ENCODE data around the gene C19orf25.

GRCh38 chr19:1474011-1474764 is 4.8 kb downstream of the C19orf25 start:
- TF ChIP-seq, protein P1, sequence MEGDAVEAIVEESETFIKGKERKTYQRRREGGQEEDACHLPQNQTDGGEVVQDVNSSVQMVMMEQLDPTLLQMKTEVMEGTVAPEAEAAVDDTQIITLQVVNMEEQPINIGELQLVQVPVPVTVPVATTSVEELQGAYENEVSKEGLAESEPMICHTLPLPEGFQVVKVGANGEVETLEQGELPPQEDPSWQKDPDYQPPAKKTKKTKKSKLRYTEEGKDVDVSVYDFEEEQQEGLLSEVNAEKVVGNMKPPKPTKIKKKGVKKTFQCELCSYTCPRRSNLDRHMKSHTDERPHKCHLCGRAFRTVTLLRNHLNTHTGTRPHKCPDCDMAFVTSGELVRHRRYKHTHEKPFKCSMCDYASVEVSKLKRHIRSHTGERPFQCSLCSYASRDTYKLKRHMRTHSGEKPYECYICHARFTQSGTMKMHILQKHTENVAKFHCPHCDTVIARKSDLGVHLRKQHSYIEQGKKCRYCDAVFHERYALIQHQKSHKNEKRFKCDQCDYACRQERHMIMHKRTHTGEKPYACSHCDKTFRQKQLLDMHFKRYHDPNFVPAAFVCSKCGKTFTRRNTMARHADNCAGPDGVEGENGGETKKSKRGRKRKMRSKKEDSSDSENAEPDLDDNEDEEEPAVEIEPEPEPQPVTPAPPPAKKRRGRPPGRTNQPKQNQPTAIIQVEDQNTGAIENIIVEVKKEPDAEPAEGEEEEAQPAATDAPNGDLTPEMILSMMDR (conservative IDR thresholded peaks at IDR 0.05 in 1 of 2, IDR thresholded peaks at IDR 0.05 in 1 of 2; ENCODE audit: low read depth in 1 of 2, low read length in 2 of 2) = no peak
- TF ChIP-seq EZH2 (IDR thresholded peaks at IDR 0.05; ENCODE audit: low read length, missing control alignments) = no peak
